Activated T-helper 9 cell treated with anti-CD3 and anti-CD28 coated beads, Interleukin-2, amount 50 U/mL, for 16 hours (primary cell): ENCODE measurements around the gene LMO4.
A peak's percentile ranks its signal among the peaks of the same experiment; 100 is the strongest.

Experiments
- DNase-seq: peaks from one replicate; pipeline ENCODE4 v3.0.0-alpha.2; 2020; ENCODE audit warnings: low read depth

Gene LMO4

GRCh38 chr1:87329051-87329525 is 408 bp downstream of the LMO4 start:
- peak; percentile 23 for DNase-seq

- DNase-seq = no peak
Observed at GRCh38 chr1:87329526-87330056, 911 bp downstream of the LMO4 start.

GRCh38 chr1:87330057-87330884 is 1.6 kb downstream of the LMO4 start:
- DNase-seq = no peak

- DNase-seq = no peak
Observed at GRCh38 chr1:87330885-87331364, 2.2 kb downstream of the LMO4 start.

GRCh38 chr1:87331365-87332241 is 2.9 kb downstream of the LMO4 start:
- DNase-seq = peak; percentile 60

GRCh38 chr1:87333692-87334347 is 5.1 kb downstream of the LMO4 start:
- no peak for DNase-seq

GRCh38 chr1:87334351-87335174 is 5.9 kb downstream of the LMO4 start:
- DNase-seq = no peak

- peak; percentile 51 for DNase-seq
Observed at GRCh38 chr1:87335175-87335884, 6.7 kb downstream of the LMO4 start.

GRCh38 chr1:87336623-87337067 is 8.0 kb downstream of the LMO4 start:
- no peak for DNase-seq

- DNase-seq = no peak
Observed at GRCh38 chr1:87337606-87338005, 8.9 kb downstream of the LMO4 start.

GRCh38 chr1:87338566-87338965 is 9.9 kb downstream of the LMO4 start:
- DNase-seq = no peak

- no peak for DNase-seq
Observed at GRCh38 chr1:87344231-87344630, 15.6 kb downstream of the LMO4 start.

GRCh38 chr1:87346130-87346814 is 17.6 kb downstream of the LMO4 start:
- no peak for DNase-seq

- DNase-seq = no peak
Observed at GRCh38 chr1:87348341-87349019, 19.8 kb downstream of the LMO4 start.

- DNase-seq = no peak
Observed at GRCh38 chr1:87349036-87349435, 20.4 kb downstream of the LMO4 start.

- DNase-seq = no peak
Observed at GRCh38 chr1:87355894-87356293, 27.2 kb downstream of the LMO4 start.

GRCh38 chr1:87356591-87356990 is 27.9 kb downstream of the LMO4 start:
- no peak for DNase-seq

- DNase-seq = no peak
Observed at GRCh38 chr1:87358219-87358618, 29.5 kb downstream of the LMO4 start.

- DNase-seq = no peak
Observed at GRCh38 chr1:87359586-87359985, 30.9 kb downstream of the LMO4 start.
